Activated naive CD4-positive, alpha-beta T cell treated with Interleukin-2 at 50 U/mL for 16 hours (primary cell): ENCODE data around the gene NUDT22.
A peak's percentile ranks its signal among the peaks of the same experiment; 100 is the strongest.

Experiments
- DNase-seq: peaks from one replicate; pipeline ENCODE4 v3.0.0-alpha.2; 2020

NUDT22 gene

GRCh38 chr11:64225608-64226506 lies at the start of gene NUDT22, which contains the start of gene TRPT1:
TSS of gene NUDT22 (plus strand) at chr11:64226274. CDS start at chr11:64226653, 379 bp downstream.
TSS of gene TRPT1 (minus strand) at chr11:64226186. CDS start at chr11:64225860, 326 bp downstream.
- peak; percentile 94 for DNase-seq

- no peak for DNase-seq
These were observed 49.3 kb upstream of the NUDT22 start for GRCh38 chr11:64176751-64177150.

GRCh38 chr11:64178203-64178602 lies 47.9 kb upstream of the NUDT22 start:
- no peak for DNase-seq

GRCh38 chr11:64178951-64179639 lies 47.0 kb upstream of the NUDT22 start:
- no peak for DNase-seq

- DNase-seq, result no peak
These were observed 45.2 kb upstream of the NUDT22 start for GRCh38 chr11:64180891-64181290.

- DNase-seq, result peak; percentile 29
These were observed 44.3 kb upstream of the NUDT22 start for GRCh38 chr11:64181506-64182411.

- DNase-seq, result no peak
These were observed 42.2 kb upstream of the NUDT22 start for GRCh38 chr11:64183890-64184289.

- DNase-seq, result peak; percentile 45
These were observed 40.8 kb upstream of the NUDT22 start for GRCh38 chr11:64185175-64185692.

- peak; percentile 99 for DNase-seq
These were observed 40.2 kb upstream of the NUDT22 start, which contains the start of gene STIP1 for GRCh38 chr11:64185693-64186491. TSS of gene STIP1 (plus strand) at chr11:64186171. CDS start at chr11:64186262, 91 bp downstream.

GRCh38 chr11:64186492-64187165 lies 39.4 kb upstream of the NUDT22 start:
- peak; percentile 56 for DNase-seq

GRCh38 chr11:64192434-64192833 lies 33.6 kb upstream of the NUDT22 start:
- DNase-seq, result no peak

GRCh38 chr11:64196626-64197025 lies 29.4 kb upstream of the NUDT22 start:
- DNase-seq, result no peak

- DNase-seq, result no peak
These were observed 27.6 kb upstream of the NUDT22 start for GRCh38 chr11:64198511-64198910.

- DNase-seq, result no peak
These were observed 24.5 kb upstream of the NUDT22 start for GRCh38 chr11:64201543-64201942.

- DNase-seq, result no peak
These were observed 23.1 kb upstream of the NUDT22 start for GRCh38 chr11:64202992-64203391.

- no peak for DNase-seq
These were observed 22.5 kb upstream of the NUDT22 start for GRCh38 chr11:64203421-64204079.

GRCh38 chr11:64204080-64204440 lies 22.0 kb upstream of the NUDT22 start:
- no peak for DNase-seq

GRCh38 chr11:64204464-64204989 lies 21.5 kb upstream of the NUDT22 start:
- peak; percentile 82 for DNase-seq

GRCh38 chr11:64206457-64207255 lies 19.4 kb upstream of the NUDT22 start, which contains the start of gene FERMT3:
TSS of gene FERMT3 (plus strand) at chr11:64206721. CDS start at chr11:64207365, 644 bp downstream.
- DNase-seq, result peak; percentile 70
